Measurements from ENCODE around the gene UBL3.

Gene UBL3

GRCh38 chr13:29721766-29722165, 128.7 kb downstream of the UBL3 start:
- DNase-seq (ENCODE audit: extremely low spot score, insufficient read length, low read depth) (no peak), FAIRE-seq (no peak)

GRCh38 chr13:29718694-29719093, 131.7 kb downstream of the UBL3 start:
- no peak for FAIRE-seq
- DNase-seq (ENCODE audit: extremely low spot score, insufficient read length, low read depth) = no peak

DNA sequence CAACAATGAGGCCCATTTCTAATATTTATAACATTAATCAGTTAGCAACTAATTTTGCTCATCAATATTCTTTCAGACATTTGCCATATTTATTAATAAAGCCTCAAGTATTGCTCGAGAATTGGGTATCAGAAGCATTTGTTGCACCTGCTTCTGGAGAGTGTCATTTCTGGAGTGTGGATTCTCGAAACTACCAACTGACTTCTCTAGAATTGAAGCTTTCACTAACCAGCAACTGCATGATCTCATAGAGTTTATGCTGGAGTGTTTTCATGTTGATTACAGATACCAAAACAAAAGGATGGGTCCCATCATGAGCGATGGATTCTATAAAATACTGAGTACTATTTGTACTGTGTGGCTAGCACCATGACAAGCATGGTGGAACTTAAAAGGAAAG, 133.9 kb downstream of the UBL3 start:
- DNase-seq (ENCODE audit: extremely low spot score, insufficient read length, low read depth) (no peak), FAIRE-seq (no peak)
